DOHH2 (cell line): ENCODE results near the gene NEK11.

Experiments used
- EZH2phosphoT487 ChIP-seq: fragments of 200-600 bp; sonication (generic); IDR thresholded peaks from 2 replicates; pipeline ENCODE4 v1.6.1; 2017; ENCODE audit warnings: borderline replicate concordance, mild to moderate bottlenecking, antibody characterized with exemption, low read length, moderate library complexity, mixed read lengths
- TF ChIP-seq, protein P1 (sequence below): fragments of 200-600 bp; sonication (generic); IDR thresholded peaks from one replicate; pipeline ENCODE4 v1.5.1; 2014; ENCODE audit warnings: antibody characterized with exemption, mild to moderate bottlenecking, low read depth, low read length; ENCODE audit not compliant: poor library complexity, severe bottlenecking

DNA sequence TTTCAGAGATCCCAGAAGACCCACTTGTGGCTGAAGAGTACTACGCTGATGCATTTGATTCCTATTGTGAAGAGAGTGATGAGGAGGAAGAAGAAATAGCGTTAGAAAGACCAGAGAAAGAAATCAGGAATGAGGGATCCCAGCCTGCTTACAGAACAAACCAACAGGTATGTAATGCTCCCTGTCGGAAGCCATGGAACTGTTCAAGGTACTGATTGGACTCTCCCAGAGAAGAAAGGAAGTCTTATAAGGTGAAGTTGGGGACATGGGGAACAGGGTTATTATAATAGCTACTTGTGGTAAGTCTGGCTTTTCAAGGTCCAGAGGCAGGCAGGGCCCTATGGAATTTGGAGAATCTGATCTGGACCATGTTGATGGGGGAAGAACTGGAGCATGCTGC lies 201.8 kb downstream of the NEK11 start:
- no peak for TF ChIP-seq EZH2phosphoT487
- TF ChIP-seq, protein P1, sequence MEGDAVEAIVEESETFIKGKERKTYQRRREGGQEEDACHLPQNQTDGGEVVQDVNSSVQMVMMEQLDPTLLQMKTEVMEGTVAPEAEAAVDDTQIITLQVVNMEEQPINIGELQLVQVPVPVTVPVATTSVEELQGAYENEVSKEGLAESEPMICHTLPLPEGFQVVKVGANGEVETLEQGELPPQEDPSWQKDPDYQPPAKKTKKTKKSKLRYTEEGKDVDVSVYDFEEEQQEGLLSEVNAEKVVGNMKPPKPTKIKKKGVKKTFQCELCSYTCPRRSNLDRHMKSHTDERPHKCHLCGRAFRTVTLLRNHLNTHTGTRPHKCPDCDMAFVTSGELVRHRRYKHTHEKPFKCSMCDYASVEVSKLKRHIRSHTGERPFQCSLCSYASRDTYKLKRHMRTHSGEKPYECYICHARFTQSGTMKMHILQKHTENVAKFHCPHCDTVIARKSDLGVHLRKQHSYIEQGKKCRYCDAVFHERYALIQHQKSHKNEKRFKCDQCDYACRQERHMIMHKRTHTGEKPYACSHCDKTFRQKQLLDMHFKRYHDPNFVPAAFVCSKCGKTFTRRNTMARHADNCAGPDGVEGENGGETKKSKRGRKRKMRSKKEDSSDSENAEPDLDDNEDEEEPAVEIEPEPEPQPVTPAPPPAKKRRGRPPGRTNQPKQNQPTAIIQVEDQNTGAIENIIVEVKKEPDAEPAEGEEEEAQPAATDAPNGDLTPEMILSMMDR, result no peak
